HL-60/S4 (cell line): ENCODE measurements around the gene P2RY12.

Source experiments
- in situ Hi-C: fragments of 300-500 bp; cut with MboI; formaldehyde crosslinking; loops from 2 replicates; pipeline ENCODE4 v1.14.3; 2022; ENCODE audit warnings: low sequenced_read_pairs

Gene P2RY12

GRCh38 chr3:151309566-151309965 is 75.0 kb downstream of the P2RY12 start:
- in situ Hi-C loops = no loop called here

- in situ Hi-C loops = no loop called here
Observed at GRCh38 chr3:151307583-151308488, 76.7 kb downstream of the P2RY12 start.

- in situ Hi-C loops = no loop called here
Observed at GRCh38 chr3:151307131-151307530, 77.4 kb downstream of the P2RY12 start.

- in situ Hi-C loops = no loop called here
Observed at GRCh38 chr3:151306168-151306810, 78.3 kb downstream of the P2RY12 start.

- in situ Hi-C loops = no loop called here
Observed at GRCh38 chr3:151305775-151306151, 78.8 kb downstream of the P2RY12 start.

DNA sequence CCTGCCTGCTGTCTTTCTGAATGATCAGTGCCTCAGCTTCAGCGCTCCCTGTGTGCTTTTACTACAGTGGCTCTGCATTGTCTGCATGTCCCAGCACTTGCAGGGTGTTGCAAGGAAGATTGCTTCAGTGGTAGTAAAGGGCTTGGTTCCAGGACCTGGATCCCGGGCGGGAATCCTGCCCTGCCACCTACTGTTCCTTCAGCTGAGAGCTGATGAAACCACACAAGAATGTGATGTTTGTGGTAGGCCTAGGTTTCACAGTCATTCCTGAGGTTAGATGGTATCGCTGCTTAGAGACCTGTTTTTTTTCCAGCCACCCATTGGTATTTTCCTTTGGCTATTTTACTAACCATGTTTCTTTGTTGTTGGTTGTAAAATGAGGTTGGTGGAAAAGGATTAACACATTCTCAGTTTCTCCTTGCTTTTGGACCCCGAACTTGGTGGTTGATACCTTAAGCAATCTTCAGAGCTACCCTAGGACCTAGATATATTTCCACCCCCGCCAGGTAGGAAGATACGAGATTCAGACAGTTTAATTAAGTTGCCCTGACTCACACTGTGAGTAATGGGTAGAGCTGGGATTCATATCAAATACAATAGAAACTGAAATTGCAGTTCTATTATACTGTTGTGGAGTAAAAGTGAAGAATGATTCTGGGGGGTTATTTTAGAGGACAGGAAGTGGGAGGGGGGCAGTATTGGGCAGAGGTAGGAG is 79.3 kb downstream of the P2RY12 start:
- in situ Hi-C loops = no loop called here

DNA sequence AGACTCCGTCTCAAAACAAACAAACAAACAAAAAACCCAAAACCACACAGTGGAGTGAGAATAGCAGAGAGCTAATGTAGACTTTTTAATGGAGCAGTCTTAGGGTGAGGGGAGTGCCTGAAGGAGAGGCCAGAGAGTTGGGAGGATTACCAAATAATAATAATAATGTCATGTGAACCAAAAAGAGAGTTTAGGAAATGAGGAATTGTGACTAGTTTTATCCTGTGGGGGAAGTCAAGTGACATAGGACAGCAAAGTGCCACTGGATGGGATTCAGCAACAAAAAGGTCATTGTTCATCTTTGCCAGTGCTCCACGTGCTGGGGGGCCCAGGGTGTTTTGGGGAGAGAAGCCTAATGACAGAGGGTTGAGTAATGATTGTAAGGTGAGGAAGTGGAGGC is 80.8 kb downstream of the P2RY12 start:
- in situ Hi-C loops = no loop called here

- in situ Hi-C loops = no loop called here
Observed at GRCh38 chr3:151301787-151302186, 82.8 kb downstream of the P2RY12 start.

DNA sequence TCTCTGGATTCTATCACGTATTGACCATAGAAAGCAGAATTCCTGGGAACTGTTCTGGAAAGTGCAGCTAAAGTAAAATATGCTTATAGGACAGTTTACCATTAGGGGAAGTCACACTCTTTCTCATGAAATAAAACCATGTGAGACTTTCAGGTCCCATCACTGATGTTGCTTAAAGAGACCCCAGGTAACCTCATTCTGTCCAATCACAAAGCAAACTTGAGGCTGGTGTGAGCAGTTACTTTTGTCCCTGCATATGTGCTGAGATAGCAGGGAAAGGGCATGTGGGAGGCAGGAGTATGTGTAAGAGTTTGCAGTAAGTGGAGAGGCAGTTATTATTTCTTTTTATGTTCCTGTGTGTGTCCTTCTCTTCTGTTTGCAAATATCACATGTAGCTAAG is 84.0 kb downstream of the P2RY12 start:
- in situ Hi-C loops = no loop called here

- in situ Hi-C loops = loop anchor here (25.0 kb wide), 1 partner anchor 538 kb away; no protein-coding TSS in a partner anchor
Observed at GRCh38 chr3:151299006-151299405, 85.5 kb downstream of the P2RY12 start.

- in situ Hi-C loops = loop anchor here (25.0 kb wide), 1 partner anchor 540 kb away; no protein-coding TSS in a partner anchor
Observed at GRCh38 chr3:151297429-151297828, 87.1 kb downstream of the P2RY12 start.

DNA sequence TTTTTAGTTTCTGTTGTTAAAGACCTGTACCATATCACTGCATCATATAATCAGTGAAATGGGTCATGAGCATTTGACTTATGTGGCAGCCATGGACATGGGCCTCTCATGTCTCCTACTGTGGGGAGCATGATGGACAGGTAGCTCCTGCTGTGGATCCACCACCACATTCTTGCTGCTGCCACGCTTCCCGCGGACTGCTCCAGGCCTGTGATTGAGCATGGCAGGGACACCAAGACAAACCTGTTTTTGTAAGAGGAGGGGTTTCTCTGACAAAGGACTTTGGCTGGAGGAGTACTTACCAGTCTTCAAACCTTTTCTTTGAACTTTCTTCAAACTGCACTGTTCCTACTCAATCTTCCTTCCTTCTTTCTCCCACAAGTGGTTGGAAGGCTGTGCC is 88.3 kb downstream of the P2RY12 start:
- in situ Hi-C loops = loop anchor here (25.0 kb wide), 1 partner anchor 541 kb away; no protein-coding TSS in a partner anchor

DNA sequence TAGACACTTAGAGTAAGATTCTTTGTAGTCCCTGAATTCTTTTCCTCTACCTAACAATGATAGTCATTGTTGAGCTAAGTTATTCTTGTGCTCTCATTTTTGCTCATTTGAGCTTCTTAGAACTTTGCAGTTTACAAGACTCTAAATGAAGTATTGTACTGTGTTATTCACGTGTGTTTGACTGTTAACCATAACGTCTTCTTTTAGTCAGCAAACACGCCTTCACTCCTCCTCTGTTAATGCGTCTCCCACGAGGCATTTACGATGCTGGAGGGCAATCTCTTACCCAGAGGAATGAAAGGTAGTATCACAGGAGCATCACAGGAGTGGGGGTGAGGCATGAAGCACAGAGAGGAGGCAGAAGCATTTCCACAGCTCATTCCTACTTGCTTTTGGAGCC is 91.4 kb downstream of the P2RY12 start:
- in situ Hi-C loops = loop anchor here (25.0 kb wide), 1 partner anchor 544 kb away; no protein-coding TSS in a partner anchor

GRCh38 chr3:151290673-151291072 is 93.9 kb downstream of the P2RY12 start:
- in situ Hi-C loops = loop anchor here (25.0 kb wide), 1 partner anchor 547 kb away; no protein-coding TSS in a partner anchor

- in situ Hi-C loops = loop anchor here (25.0 kb wide), 1 partner anchor 548 kb away; no protein-coding TSS in a partner anchor
Observed at GRCh38 chr3:151289445-151289844, 95.1 kb downstream of the P2RY12 start.
